HG02943 (cell line): Measurements from ENCODE around the gene SCLT1.
A peak's percentile ranks its signal among the peaks of the same experiment; 100 is the strongest.
"Not testable (repeated sequence)": the region's sequence is repeated elsewhere in the genome, so short reads cannot be mapped to it uniquely, and the experiment has no call there.

Experiments
- ATAC-seq: cut with Tn5 transposase; IDR thresholded peaks from one replicate; pipeline ENCODE4 v1.9.1; 2021; ENCODE audit warnings: mild to moderate bottlenecking, low read depth, moderate library complexity; ENCODE audit not compliant: unreplicated experiment

Gene SCLT1

GRCh38 chr4:129093191-129093920 lies at the start of gene SCLT1:
TSS of gene SCLT1 (minus strand) at chr4:129093539. CDS start at chr4:129093103, 436 bp downstream.
- ATAC-seq, result peak; percentile 97

GRCh38 chr4:129140521-129140920 lies 47.2 kb upstream of the SCLT1 start:
- ATAC-seq, result no peak

- ATAC-seq, result no peak
Observed at GRCh38 chr4:129138810-129139496, 45.6 kb upstream of the SCLT1 start.

GRCh38 chr4:129136433-129136832 lies 43.1 kb upstream of the SCLT1 start:
- no peak for ATAC-seq

GRCh38 chr4:129131343-129131742 lies 38.0 kb upstream of the SCLT1 start:
- no peak for ATAC-seq

GRCh38 chr4:129129143-129129542 lies 35.8 kb upstream of the SCLT1 start:
- ATAC-seq, result no peak

GRCh38 chr4:129126614-129127013 lies 33.3 kb upstream of the SCLT1 start:
- ATAC-seq, result not testable (repeated sequence)

- no peak for ATAC-seq
Observed at GRCh38 chr4:129117705-129118104, 24.4 kb upstream of the SCLT1 start.

- no peak for ATAC-seq
Observed at GRCh38 chr4:129113919-129114318, 20.6 kb upstream of the SCLT1 start.

GRCh38 chr4:129113434-129113833 lies 20.1 kb upstream of the SCLT1 start:
- ATAC-seq, result no peak

GRCh38 chr4:129111919-129112318 lies 18.6 kb upstream of the SCLT1 start:
- no peak for ATAC-seq

- ATAC-seq, result no peak
Observed at GRCh38 chr4:129110931-129111330, 17.6 kb upstream of the SCLT1 start.

GRCh38 chr4:129109965-129110824 lies 16.9 kb upstream of the SCLT1 start:
- ATAC-seq, result no peak

GRCh38 chr4:129098531-129099001 lies 5.2 kb upstream of the SCLT1 start:
- ATAC-seq, result no peak

GRCh38 chr4:129095811-129096454 lies 2.6 kb upstream of the SCLT1 start, which contains the start of gene C4orf33:
TSS of gene C4orf33 (plus strand) at chr4:129096152. CDS start at chr4:129102611, 6,459 bp downstream.
- ATAC-seq, result peak; percentile 39

GRCh38 chr4:129094347-129094746 lies 1.0 kb upstream of the SCLT1 start:
- ATAC-seq, result no peak

- ATAC-seq, result no peak
Observed at GRCh38 chr4:129092631-129093190, 628 bp downstream of the SCLT1 start.

GRCh38 chr4:129087516-129087915 lies 5.8 kb downstream of the SCLT1 start:
- no peak for ATAC-seq

GRCh38 chr4:129085472-129085871 lies 7.9 kb downstream of the SCLT1 start:
- no peak for ATAC-seq

- ATAC-seq, result no peak
Observed at GRCh38 chr4:129082302-129082701, 11.0 kb downstream of the SCLT1 start.
